ENCODE results near the gene SVEP1.

GRCh38 chr9:110546411-110546871 lies 33.1 kb downstream of the SVEP1 start:
- TF ChIP-seq, protein P1, sequence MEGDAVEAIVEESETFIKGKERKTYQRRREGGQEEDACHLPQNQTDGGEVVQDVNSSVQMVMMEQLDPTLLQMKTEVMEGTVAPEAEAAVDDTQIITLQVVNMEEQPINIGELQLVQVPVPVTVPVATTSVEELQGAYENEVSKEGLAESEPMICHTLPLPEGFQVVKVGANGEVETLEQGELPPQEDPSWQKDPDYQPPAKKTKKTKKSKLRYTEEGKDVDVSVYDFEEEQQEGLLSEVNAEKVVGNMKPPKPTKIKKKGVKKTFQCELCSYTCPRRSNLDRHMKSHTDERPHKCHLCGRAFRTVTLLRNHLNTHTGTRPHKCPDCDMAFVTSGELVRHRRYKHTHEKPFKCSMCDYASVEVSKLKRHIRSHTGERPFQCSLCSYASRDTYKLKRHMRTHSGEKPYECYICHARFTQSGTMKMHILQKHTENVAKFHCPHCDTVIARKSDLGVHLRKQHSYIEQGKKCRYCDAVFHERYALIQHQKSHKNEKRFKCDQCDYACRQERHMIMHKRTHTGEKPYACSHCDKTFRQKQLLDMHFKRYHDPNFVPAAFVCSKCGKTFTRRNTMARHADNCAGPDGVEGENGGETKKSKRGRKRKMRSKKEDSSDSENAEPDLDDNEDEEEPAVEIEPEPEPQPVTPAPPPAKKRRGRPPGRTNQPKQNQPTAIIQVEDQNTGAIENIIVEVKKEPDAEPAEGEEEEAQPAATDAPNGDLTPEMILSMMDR (IDR thresholded peaks at IDR 0.05): no peak
- TF ChIP-seq EZH2 (IDR thresholded peaks at IDR 0.05) (no peak), EZH2phosphoT487 (IDR thresholded peaks at IDR 0.05) (no peak)

Data from neural progenitor cell (in vitro differentiated cells).